GM12875 (cell line): ENCODE results near the gene SLC27A6.
"Not testable (repeated sequence)": the region's sequence is repeated elsewhere in the genome, so short reads cannot be mapped to it uniquely, and the experiment has no call there.

ENCODE experiments used
- H3K4me3 ChIP-seq: one replicate; pipeline ENCODE4 v1.5.1; 2011; ENCODE audit warnings: low read depth, low read length, control low read depth
- TF ChIP-seq, protein P1 (sequence below): IDR thresholded peaks from 2 replicates; pipeline ENCODE4 v1.5.1; 2011; ENCODE audit warnings: low read depth, mild to moderate bottlenecking, control low read depth, inconsistent platforms, low read length, moderate library complexity, borderline replicate concordance; ENCODE audit not compliant: insufficient read depth

SLC27A6 gene, protein sequence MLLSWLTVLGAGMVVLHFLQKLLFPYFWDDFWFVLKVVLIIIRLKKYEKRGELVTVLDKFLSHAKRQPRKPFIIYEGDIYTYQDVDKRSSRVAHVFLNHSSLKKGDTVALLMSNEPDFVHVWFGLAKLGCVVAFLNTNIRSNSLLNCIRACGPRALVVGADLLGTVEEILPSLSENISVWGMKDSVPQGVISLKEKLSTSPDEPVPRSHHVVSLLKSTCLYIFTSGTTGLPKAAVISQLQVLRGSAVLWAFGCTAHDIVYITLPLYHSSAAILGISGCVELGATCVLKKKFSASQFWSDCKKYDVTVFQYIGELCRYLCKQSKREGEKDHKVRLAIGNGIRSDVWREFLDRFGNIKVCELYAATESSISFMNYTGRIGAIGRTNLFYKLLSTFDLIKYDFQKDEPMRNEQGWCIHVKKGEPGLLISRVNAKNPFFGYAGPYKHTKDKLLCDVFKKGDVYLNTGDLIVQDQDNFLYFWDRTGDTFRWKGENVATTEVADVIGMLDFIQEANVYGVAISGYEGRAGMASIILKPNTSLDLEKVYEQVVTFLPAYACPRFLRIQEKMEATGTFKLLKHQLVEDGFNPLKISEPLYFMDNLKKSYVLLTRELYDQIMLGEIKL

DNA sequence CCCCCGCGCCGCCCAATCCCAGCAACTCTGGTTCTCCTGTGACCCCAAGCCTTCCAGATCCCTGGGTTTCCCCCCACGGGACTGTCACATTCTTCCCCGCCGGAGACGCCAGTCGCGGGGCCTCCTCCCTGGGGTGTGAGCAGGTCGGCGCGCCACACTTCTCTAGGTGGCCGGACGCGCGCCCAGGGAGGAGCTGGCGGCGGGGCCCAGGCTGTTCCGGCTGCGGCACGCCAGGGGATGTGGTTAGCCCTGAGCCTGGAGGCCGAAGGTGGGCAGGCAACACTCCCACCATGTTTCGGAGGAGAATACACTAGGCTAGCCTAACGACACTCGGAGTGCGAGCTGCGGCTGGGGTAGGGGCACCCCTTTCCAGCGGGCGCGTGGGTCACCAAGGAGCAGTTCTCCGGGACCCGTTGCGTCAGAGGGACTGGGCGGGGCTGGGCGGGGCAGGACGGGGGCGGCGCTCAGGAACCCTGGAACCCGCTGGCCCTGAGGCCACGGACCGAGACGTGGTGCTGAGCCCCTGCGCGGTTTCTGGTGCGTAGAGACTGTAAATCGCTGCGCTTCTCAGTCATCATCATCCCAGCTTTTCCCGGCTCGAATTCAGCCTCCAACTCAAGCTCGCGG is at the start of gene SLC27A6:
Gene SLC27A6, plus strand, starts transcription at position 478 of the 627 bp plus-strand sequence. CDS start 650 bp downstream, outside the sequence.
- H3K4me3 ChIP-seq, result no peak within 1 kb of the TSS
- TF ChIP-seq, protein P1, sequence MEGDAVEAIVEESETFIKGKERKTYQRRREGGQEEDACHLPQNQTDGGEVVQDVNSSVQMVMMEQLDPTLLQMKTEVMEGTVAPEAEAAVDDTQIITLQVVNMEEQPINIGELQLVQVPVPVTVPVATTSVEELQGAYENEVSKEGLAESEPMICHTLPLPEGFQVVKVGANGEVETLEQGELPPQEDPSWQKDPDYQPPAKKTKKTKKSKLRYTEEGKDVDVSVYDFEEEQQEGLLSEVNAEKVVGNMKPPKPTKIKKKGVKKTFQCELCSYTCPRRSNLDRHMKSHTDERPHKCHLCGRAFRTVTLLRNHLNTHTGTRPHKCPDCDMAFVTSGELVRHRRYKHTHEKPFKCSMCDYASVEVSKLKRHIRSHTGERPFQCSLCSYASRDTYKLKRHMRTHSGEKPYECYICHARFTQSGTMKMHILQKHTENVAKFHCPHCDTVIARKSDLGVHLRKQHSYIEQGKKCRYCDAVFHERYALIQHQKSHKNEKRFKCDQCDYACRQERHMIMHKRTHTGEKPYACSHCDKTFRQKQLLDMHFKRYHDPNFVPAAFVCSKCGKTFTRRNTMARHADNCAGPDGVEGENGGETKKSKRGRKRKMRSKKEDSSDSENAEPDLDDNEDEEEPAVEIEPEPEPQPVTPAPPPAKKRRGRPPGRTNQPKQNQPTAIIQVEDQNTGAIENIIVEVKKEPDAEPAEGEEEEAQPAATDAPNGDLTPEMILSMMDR, result no peak

DNA sequence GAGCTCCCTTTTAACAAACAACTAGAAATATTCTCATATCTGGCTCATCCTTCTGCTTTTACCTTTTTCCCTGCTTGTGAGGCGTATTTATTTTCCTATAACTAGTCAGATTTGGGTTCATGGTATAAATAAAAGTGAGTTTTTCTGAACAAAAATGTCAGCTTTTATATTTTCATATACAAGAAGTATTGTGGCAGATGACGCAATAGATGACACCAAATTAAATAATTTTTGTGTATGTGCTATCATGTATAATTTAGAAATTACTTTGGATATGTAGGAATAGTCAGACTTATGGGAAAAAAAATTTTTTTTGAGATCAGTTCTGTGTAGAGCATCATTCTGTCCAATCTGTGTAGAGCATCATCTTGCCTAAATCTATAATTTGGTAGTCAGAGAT is 45.7 kb upstream of the SLC27A6 start:
- TF ChIP-seq, protein P1, result no peak

DNA sequence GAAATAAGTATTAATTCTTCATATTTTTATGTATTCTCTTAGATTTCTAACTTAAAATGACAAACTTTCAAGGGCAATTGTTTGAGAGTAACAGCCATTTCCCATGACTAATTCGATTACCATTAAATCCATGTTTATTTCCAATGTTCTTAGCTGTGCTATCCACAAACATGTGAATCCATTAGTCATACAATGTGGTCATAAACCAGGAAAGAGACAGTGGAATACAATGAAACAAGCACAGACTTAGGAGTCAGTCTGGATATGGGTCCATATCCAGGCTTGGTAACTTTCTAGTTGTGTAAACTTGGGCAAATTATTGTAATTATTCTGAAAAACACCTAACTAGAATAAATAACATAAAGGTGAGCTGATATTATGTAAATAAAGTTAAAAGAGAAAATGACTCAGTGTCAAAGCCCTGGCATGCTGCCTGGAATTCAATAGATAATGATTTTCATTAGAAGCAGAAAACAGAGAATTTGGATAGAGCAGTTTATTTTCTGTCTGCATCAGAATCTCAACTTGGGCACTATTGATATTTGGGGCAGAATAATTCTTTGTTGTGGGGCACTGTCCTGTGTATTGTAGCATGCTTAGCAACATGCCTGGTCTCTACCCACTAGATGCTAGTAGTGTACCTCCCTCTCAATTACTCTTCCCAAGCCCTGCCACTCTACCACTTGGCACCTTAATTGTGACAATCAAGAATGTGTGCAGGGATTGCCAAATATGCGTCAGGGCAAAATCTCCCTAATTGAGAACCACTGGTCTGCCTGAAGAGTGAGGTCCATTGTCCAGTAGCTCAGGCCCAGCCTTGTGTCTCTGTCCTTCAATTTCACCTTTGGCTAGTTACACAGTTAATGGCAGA is 44.7 kb upstream of the SLC27A6 start:
- TF ChIP-seq, protein P1, result no peak

More for the DNA sequence above, 45.7 kb upstream of the SLC27A6 start:
- H3K4me3 ChIP-seq, result no peak overlapping the region

DNA sequence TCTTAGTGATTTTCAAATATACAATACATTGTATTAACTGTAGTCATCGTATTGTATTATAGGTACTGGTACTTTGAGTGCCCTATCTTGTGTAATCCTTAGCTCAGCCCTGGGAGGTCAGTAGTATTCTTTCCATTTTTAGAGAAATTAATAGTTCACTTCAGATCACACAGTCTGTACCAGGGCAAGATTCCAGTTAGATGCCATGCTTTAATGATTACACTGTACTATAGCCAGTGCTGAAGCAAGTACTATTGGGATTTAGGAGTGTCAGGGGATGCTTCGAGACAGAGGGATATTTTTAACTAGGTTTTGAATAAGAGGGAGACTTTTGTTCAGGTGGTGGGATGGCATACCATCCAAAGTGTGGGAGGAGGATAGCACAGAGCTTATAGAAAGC is 41.0 kb upstream of the SLC27A6 start:
- no peak overlapping the region for H3K4me3 ChIP-seq

More for the DNA sequence above, 44.7 kb upstream of the SLC27A6 start:
- H3K4me3 ChIP-seq, result no peak overlapping the region

DNA sequence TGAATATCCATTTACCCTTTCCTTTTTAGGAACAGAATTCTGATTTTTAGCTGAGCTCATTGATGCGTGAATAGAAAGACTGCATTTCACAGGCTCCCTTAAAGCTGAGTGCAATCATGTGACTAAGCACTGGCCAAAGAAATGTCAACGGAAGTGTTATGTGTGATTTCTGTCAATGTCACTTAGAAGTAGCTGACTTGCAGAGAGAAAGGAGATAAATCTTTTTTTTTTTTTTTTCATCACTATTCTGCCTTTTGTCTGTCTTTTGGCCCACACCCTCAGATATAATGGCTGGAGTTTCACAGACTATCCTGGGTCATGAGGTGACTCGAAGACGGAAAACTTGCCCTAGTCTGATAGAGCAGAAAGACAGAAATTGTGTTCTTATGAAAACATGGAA is 39.3 kb upstream of the SLC27A6 start:
- TF ChIP-seq, protein P1, result no peak
- H3K4me3 ChIP-seq, result no peak overlapping the region

More for the DNA sequence above, 41.0 kb upstream of the SLC27A6 start:
- TF ChIP-seq, protein P1, result no peak

DNA sequence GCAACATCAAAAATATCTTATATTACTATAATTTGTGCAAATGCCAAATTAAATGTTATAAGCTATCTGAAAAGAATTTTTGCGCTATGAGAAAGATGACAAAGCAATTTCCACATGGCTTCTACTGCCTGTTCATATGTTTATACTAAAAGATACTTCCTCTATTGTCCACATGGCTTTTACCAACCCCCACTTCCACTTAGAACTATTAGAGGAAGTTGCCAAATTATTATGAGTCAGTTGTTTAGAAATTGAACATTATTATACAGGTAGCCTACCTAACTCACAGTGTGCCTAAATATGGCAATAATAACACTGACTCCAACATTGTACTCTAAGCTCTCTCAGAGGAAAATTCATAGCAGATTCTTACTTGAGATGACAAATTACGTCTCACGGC is 37.6 kb upstream of the SLC27A6 start:
- H3K4me3 ChIP-seq, result no peak overlapping the region

DNA sequence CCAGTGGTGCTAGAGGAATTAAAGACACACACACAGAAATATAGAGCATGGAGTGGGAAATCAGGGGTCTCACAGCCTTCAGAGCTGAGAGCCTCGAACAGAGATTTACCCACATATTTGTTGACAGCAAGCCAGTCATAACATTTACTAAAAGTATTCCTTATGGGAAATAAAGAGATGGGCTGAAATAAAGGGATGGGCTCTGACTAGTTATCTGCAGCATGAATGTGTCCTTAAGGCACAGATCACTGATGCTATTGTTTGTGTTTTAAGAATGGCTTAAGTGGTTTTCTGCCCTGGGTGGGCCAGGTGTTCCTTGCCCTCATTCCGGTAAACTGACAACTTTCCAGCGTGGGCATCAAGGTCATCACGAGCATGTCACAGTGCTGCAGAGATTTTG is 33.1 kb upstream of the SLC27A6 start:
- H3K4me3 ChIP-seq, result not testable (repeated sequence)

More for the DNA sequence above, 37.6 kb upstream of the SLC27A6 start:
- TF ChIP-seq, protein P1, result no peak

DNA sequence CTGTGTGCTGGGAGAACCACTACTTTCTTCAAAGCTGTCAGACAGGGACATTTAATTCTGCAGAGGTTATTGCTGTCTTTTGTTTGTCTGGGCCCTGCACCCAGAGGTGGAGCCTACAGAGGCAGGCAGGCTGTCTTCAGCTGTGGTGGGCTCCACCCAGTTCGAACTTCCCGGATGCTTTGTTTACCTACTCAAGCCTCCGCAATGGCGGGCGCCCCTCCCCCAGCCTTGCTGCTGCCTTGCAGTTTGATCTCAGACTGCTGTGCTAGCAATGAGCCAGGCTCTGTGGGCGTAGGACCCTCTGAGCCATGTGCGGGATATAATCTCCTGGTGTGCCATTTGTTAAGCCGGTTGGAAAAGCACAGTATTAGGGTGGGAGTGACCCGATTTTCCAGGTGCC is 22.2 kb upstream of the SLC27A6 start:
- H3K4me3 ChIP-seq, result not testable (repeated sequence)
